SKM-1 (cell line): ENCODE measurements around the gene CLK2.

ENCODE experiments used
- DNase-seq: peaks from one replicate; lab custom pipeline; 2025; ENCODE audit not compliant: unreplicated experiment; lab: John Stamatoyannopoulos, UW

The CLK2 gene

DNA sequence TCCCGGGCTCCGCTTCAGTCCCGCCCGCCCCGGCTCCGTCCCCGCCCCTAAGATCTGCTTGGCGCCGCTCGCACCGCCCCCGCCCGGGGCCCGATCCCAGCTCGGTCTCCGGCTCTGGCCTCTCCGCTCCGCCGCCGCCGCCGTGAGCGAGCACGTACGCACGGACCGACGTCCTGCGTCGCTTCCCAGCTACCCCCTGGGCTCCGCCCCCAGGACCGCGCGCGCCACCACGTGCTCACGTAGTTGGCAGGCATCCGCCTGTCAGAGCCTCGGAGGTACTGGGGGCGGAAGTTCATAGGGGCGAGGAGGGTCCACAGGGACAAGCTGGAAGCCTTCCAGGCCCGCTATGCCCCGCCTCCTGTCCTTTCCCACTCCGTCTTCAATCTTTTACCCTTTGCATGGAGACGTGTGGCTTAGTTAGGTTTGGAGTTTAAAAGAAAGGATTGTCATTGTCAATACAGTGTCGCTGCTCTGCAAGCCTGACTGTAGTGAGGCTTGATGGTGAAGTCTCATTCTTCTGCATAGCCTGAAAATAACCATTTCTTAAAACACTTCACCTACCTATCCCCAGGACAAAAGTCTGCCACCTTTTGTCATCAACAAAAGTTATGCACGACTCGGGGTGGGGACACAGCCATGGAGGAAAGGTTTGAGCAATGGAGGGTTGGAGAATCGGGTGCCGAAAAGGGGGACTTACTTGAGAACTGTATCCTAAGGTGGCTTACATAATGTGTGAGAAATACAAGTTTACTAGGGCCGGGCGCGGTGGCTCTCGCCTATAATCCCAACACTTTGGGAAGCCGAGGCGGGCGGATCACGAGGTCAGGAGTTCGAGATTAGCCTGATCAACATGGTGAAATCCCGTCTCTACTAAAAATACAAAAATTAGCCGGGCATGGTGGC, at the start of gene CLK2:
Gene CLK2, minus strand, starts transcription at position 162 of the 903 bp plus-strand sequence. CDS start 2,527 bp downstream, outside the sequence.
- peak; percentile 97 for DNase-seq

DNA sequence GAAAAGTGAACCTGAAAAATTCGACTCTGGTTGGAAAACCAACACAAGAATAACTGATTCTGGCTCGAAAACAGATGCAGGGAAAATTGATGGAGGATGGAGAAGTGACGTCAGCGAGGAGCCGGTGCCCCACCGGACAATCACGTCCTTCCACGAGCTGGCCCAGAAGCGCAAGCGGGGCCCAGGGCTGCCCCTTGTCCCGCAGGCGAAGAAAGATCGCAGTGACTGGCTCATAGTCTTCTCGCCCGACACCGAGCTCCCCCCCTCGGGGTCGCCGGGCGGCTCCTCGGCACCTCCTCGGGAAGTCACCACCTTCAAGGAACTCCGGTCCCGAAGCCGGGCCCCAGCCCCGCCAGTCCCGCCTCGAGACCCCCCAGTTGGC, 49.3 kb upstream of the CLK2 start:
- DNase-seq = no peak

DNA sequence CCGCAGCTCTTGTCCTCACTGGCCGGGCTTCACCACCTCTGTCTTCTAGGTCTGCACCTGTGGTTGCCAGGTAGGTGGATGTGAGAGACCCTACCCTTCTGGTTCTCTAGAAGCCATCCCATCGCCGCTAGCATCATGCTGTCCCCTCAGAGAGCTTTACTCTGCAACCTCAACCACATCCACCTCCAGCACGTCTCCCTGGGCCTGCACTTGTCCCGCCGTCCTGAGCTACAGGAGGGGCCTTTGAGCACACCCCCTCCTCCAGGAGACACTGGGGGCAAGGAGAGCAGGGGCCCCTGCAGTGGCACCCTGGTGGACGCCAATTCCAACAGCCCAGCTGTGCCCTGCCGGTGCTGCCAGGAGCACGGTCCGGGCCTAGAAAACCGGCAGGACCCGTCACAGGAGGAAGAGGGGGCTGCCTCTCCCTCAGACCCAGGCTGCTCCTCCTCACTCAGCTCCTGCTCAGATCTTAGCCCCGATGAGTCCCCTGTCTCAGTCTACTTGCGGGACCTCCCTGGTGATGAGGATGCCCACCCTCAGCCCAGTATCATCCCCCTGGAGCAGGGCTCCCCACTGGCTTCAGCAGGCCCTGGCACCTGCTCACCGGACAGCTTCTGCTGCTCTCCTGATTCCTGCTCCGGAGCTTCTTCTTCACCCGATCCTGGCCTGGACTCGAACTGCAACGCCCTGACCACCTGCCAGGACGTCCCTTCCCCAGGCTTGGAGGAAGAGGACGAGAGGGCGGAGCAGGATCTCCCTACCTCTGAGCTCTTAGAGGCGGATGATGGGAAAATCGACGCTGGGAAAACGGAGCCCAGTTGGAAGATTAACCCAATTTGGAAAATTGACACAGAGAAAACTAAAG, 48.6 kb upstream of the CLK2 start:
- DNase-seq = no peak

DNA sequence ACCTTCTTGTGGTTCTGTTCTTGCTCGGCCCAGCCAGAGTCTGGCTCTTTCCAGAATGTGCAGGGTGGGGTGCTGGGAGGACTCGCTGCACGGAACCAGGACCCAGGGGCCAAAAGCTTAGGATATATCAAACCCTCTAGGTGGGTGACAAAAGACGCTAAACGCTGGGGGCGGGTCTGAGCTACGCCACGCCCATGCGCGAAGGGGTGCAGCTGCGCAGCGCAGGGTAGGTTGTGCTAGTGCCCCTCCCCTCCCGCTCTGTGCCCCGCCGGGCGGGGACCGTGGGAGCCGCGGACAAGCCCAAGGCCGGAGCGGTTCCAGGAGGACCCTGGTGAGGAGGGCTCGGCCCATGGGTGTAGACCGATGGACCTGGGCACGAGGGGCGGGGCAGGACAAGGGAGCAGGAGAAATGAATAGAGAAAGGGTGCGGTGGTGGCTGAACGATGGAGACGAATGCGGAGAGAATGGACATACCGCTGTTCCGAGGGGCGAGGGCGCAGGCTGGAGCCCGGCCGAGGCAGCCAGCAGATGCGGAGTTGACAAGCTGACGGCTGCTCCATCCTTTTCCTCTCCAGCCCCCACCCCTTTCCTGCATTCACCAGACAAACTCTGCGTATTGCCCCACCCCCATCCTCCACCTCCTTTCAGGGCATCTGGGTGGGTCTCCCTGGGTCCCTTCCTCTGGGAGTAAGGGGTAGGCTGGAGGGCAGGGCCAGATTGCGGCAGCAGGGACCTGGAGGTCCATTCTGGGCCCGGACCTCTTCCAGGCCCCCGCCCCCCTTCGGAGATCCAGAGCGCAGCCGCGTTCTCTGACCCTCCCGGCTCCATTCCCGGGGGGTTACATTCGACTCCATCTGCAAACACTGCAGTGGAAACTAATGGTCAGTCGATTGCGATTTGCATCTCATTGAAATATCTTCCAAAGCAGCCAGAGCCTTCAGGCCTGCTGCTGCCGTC, 47.6 kb upstream of the CLK2 start, which contains the start of gene RUSC1:
Gene RUSC1, plus strand, starts transcription at position 234 of the 957 bp plus-strand sequence. CDS start 880 bp downstream, outside the sequence.
- no peak for DNase-seq

DNA sequence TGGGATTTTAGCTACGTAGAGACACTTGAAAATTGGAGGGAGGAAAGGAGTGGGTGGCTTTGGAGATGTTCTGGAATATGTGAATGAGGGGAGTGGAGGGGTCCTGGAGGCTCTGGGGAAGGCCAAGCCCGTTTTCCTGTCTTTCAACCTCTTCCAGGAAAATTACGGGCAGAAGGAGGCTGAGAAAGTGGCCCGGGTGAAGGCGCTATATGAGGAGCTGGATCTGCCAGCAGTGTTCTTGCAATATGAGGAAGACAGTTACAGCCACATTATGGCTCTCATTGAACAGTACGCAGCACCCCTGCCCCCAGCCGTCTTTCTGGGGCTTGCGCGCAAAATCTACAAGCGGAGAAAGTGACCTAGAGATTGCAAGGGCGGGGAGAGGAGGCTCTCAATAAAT, 46.9 kb upstream of the CLK2 start:
- no peak for DNase-seq

DNA sequence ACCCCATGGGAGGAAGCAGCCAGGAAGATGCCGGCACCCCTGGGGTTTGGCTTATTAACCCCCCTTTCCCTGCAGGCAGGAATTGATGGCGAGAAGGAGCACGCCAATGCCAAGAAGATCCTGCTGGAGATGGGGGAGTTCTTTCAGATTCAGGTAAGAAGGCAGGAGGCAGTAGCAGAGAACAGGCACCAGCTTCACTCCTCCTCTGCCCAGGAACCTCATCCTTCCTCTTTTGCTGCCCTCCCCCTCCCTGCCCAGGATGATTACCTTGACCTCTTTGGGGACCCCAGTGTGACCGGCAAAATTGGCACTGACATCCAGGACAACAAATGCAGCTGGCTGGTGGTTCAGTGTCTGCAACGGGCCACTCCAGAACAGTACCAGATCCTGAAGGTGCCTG, 46.2 kb upstream of the CLK2 start:
- DNase-seq = no peak

DNA sequence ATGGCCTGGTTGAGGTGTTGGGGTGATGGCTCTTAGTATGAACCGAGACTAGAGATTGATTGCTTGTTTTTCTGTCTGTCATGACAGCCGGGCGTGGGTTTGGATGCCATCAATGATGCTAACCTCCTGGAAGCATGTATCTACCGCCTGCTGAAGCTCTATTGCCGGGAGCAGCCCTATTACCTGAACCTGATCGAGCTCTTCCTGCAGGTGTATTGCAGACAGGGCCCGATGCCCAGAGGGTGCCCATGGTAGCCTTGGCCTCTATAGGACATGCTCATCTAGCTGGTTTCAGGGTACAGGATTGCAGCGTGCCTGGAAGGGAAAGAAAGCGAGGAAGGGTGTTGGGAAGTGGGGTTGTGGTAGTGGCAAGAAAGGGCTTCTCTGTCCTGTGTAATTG, 44.8 kb upstream of the CLK2 start:
- no peak for DNase-seq

DNA sequence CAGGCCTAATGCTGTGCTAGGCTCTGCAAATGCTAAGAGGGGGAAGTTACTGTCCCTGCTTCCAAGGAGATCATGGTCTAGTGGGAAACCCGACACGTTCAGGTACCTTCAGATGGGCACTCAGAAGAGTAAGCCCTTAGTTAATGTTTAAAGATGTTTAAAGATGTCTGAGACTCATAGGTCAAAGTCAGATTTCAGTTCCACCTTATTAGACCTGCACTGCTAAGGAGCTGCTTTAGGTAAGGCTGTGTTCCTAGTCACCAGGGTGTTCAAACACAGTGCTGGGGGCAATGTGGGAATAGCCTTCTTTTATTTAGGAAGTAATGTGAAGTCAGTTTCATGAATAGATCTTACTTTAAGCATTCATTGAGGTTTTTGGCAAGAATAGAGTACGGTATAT, 43.6 kb upstream of the CLK2 start:
- no peak for DNase-seq

DNA sequence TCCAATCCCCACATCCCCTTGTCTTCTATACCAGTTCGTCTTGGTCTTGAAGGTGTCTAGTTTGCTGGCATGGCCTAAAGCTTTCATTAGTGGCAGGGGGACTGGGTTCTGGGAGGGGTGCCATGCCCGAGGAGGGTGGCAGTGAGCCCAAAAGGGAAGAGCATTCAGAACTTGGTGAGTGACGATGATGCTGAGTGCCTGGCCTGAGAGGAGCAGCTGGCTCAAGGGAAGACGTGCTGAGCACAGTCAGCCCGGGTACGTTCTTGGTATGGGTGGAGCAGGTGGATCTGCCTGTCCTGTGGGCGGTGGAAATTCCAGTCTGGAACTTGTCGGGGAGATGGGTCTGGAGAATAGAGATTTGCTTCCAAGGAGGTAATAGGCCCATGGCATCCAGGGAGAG, 40.0 kb upstream of the CLK2 start:
- no peak for DNase-seq

DNA sequence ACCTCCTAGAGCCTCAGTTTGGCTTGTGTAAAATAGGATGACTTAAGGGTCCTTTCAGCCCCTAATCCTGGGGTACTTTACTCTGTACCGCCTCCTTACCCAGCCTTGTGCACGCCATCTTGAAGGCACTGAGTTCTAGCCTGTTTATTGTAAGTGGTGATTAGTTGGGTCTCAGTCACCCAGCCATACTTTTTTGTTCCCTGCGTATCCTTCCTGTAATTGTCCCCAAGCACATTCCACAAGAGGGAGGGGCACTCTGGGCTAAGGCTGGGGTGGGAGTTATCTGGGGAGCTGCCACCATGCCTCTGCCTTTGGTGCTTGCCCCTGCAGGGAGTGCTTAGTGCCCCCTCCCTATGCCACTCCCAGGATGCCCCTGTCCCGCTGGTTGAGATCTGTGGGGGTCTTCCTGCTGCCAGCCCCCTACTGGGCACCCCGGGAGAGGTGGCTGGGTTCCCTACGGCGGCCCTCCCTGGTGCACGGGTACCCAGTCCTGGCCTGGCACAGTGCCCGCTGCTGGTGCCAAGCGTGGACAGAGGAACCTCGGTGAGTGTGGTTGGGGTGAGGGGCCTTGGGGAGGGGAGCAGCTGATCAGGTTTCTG, 36.2 kb upstream of the CLK2 start:
- DNase-seq = no peak

DNA sequence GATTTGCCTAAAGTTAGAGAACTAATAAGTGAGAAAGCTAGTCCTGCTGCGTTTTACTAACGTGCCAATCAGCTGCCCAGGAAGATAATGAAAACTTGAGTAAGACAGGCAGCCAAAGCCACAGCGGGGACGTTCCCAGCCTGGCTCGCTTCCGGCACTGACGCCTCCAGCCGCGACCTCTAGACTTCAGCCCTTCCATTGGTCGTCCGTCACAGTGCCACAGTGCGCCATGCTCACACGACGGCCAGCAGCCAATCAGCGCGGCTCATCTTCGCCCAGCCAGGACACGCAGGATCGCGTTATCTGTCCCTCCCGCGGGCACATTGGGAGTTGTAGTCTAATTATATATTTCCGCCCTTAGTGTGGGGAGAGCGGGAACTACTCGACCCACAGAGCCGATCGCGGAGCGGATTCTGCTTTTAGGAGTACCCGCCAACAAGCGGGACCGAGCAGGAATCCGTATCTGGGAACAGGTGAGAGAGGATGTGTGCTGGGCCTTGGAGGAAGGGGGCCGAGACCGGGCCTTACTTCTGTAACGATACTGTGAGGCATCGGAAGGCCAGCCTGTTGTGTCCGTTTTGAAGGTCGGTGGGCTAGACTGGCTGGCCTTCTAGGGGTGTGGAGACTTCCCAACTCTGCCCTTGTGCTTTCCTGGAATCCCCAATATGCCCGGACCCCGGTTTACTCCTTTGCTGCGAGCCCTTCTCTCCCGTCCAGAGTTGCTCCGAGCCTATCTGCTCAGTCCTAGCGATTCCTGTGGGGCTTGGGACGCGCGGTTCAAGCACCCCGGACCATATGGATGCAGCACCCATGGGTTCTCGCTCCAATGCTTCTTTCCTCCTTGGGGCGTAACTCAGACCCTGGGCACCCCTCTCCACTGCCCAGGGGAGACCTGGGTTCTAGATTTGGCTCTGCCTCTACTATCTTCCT, 35.5 kb upstream of the CLK2 start, which contains the start of gene FDPS:
Gene FDPS, plus strand, starts transcription at position 374 of the 930 bp plus-strand sequence. CDS start 924 bp downstream, outside the sequence.
- DNase-seq = peak; percentile 100

DNA sequence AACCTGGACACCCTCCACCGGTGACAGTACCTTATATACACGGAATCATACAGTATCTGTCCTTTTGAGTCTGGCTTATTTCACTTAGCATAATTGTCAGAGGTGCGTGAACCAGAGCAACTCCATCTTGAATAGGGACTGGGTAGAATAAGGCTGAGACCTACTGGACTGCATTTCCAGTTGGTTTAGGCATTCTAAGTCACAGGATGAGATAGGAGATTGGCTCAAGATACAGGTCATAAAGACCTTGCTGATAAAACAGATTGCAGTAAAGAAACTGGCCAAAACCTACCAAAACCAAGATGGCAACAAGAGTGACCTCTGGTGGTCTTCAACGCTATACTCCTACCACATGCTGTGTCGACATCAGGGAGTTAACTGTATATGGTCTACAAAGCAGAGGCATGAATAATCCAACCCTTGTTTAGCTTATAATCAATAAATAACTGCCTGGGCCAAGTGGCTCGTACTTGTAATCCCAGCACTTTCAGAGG, 34.0 kb upstream of the CLK2 start:
- peak; percentile 42 for DNase-seq

DNA sequence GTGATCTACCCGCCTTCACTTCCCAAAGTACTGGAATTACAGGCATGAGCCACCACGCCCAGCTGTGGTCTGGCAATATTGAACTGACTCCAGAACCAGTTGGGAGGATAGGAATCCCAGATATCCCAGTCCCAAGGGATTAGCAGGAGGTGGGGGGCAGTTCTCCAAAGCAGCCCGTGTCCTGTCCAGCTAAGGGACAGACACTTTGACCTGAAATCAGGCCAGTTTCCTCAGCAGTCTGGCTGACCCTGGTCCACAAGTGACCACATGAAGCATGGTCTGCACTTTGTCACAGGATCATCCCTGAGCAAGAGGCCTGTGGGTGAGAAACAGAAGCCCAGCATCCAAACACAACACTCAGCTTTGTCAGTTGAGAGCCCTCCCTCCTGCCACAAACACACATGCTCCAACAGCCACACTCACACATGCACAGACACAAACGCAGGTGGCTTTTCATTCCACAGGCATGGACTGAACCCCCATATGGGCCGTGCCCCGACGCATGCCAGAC, 32.6 kb upstream of the CLK2 start:
- DNase-seq = no peak

DNA sequence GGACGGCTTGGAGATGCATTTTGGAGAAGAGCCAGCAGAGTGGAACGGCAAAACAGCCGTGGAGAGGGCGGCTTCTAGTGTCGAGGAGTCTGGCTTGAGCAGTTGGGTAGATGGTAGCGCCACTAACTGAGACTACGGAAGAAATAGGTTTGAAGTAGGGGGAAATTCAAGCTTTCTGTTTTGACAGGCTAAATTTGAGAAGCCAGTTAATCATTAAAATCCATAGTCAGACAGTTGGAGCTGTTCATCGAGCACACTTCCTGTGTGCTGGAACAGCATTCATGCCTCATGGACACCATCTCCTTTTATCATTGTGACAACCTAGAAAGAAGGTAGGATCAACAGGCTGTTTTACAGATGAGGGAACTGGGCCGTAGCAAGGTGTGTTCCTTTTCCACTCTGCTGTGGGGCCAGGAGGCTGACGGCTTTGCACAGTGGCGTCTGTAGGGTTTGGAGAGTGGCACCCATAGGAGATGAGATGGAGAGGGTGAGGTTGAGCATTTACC, 31.3 kb upstream of the CLK2 start:
- no peak for DNase-seq

DNA sequence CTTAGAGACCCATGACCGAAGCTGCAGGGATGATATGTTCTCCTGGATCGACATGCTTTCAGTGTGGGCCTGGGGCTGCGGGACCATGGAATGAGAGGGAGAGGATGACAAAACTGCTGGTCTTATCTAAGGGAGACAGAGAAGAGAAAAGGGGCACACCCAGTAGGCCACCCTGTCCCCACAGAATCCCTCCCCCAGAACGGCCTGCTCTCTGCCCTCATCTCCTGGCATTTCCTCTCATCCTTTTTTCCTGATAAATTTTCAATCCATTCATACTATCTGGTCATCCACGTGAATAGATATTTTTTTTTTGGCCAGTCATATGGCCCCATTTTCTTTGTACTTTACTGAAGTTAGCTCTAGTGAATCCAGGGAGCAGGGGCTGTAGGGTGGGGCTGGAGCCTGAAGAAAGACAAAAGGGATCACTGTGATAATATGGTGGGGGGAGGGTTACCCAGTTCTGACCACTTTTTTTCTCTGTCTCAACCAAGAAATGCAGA, 28.1 kb upstream of the CLK2 start, which contains the start of gene PKLR:
Gene PKLR, minus strand, starts transcription at position 97 of the 500 bp plus-strand sequence. Its CDS starts 43 bp downstream, at position 54.
- no peak for DNase-seq

DNA sequence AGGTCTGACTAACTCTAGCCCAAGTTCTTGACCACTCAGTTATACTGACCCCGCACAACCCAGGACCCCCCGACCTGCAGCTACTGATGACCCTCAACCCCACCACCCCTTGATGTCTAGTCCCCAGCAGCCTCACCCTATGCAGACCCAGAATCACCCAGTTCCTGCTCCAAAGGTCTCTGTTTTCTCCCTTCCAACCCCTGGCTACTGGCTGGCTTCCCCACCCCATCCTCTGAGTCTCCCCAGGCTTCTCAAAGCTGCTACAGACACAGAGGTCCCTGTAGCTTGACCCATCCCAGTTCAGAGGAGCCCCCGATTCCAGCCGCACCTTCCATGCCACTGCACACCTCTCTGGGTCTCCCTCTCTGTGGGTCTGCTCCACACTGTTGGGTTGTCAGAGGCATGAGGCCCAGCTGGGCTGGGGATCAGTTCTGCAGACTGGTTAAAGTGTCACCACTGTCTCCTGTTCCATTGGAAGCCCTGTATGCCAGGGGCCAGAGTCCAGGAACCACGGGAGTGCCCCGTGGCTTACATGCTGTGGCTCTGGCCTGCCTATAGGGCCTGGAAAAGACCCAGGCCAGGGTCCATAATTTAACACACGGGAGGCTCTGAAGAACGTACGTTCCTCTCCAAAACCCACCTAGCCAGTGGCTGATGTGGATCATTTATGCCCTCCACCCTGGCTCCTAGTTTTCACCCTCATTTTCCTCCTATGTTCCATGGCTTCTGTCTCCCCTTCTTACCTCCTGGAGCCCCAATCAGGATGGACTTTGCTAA, 27.4 kb upstream of the CLK2 start:
- no peak for DNase-seq

DNA sequence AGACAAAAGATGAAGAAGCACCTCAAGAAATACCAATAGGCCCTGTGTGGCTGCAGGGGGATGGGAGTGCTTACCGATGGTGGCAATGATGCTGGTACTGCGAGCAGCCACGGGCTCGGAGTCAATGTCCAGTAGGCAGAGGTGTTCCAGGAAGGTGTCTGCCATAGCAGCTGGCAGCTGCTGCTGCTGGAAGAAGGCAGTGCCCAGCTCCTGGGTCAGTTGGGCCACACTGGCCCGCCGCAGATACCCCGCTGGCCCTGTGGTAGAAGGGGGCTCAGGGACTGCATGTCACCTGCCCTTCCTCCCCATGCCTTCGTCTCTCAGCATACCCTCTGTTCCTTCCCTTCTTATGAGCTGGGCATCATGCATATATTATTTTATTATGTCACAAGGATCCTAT, 26.7 kb upstream of the CLK2 start:
- no peak for DNase-seq
